Adipocyte (in vitro differentiated cells): ENCODE measurements around the gene ATP6V0E2.
A peak's percentile ranks its signal among the peaks of the same experiment; 100 is the strongest.
"Not testable (repeated sequence)": the region's sequence is repeated elsewhere in the genome, so short reads cannot be mapped to it uniquely, and the experiment has no call there.

Source experiments
- DNase-seq: peaks from one replicate; pipeline ENCODE4 v3.0.0-alpha.2; 2015; ENCODE audit warnings: low read depth
- H3K27me3 ChIP-seq: replicated peaks from 2 replicates; pipeline ENCODE4 v1.7.0; 2013; ENCODE audit warnings: mild to moderate bottlenecking, low read length, moderate library complexity; ENCODE audit not compliant: control insufficient read depth, insufficient read depth
- H3K36me3 ChIP-seq: 2 replicates; pipeline ENCODE4 v1.7.0; 2013; ENCODE audit warnings: low read length, mild to moderate bottlenecking, moderate library complexity; ENCODE audit not compliant: control insufficient read depth, insufficient read depth, severe bottlenecking
- H3K4me1 ChIP-seq: 2 replicates; pipeline ENCODE4 v1.7.0; 2013; ENCODE audit warnings: mild to moderate bottlenecking, low read length, moderate library complexity; ENCODE audit not compliant: control insufficient read depth, insufficient read depth
- H3K4me3 ChIP-seq: 2 replicates; pipeline ENCODE4 v1.7.0; 2013; ENCODE audit warnings: mild to moderate bottlenecking, low read length, moderate library complexity
- H3K9ac ChIP-seq: 2 replicates; pipeline ENCODE4 v1.7.0; 2013; ENCODE audit warnings: mild to moderate bottlenecking, low read length, moderate library complexity
- H3K9me3 ChIP-seq: 2 replicates; pipeline ENCODE4 v1.7.0; 2013; ENCODE audit warnings: mild to moderate bottlenecking, low read length, moderate library complexity; ENCODE audit not compliant: control insufficient read depth

Gene ATP6V0E2

DNA sequence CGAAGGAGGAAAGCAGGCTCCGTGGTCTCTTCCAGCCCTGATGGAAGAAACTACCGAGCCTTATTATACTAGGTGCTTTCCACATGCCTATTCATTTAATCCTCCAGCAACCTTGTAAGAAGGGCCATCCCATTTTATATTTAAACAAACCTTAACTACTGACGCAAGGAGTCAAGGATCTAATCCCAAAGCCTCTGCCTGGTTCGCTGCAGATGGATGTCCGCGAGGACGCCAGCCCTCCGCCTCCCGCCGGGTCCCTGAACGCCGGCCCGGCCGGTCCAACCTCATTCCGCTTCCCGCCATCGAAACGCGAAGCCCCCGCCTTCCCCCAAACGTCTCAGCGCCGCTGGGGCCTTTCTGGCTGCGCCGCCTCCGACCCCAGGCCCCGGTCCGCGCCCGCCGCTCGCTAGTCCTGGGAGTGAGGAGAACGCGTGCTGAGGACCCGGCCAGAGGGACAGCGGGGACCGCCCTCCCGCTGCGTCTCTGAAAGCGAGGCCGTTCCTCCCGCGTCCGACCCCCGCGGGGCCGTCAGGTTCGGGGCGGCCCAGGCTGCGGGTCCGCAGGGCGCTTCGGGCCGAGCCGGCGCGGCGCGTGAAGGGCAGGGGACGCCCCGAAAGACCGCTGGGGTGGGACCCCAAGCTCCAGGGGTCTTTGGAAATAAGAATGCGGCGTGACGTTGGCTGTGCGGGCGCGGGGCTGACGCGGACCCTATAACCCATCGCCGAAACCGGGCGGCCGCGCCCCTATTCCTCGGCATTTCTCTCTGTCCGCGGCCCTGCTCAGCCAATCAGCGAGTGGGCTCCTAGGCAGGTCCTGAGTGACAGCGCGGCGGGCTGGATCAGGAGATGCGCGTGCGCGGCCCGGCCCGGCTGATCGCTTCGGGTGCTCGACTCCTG is at the start of gene ATP6V0E2:
Gene ATP6V0E2 (plus strand): TSS at position 896 of the 896 bp plus-strand sequence. CDS start 97 bp downstream, outside the sequence.
- peak within 1 kb of the TSS; percentile 87 for H3K4me3 ChIP-seq
- H3K36me3 ChIP-seq = no peaks in the 10 kb centered on the region
- no peaks in the 10 kb centered on the region for H3K9me3 ChIP-seq
- peaks cover 9% of the 10 kb centered on the region for H3K4me1 ChIP-seq
- peak within 1 kb of the TSS; percentile 80 for H3K9ac ChIP-seq
- H3K27me3 ChIP-seq = no peaks in the 10 kb centered on the region
- peak; percentile 98 for DNase-seq

DNA sequence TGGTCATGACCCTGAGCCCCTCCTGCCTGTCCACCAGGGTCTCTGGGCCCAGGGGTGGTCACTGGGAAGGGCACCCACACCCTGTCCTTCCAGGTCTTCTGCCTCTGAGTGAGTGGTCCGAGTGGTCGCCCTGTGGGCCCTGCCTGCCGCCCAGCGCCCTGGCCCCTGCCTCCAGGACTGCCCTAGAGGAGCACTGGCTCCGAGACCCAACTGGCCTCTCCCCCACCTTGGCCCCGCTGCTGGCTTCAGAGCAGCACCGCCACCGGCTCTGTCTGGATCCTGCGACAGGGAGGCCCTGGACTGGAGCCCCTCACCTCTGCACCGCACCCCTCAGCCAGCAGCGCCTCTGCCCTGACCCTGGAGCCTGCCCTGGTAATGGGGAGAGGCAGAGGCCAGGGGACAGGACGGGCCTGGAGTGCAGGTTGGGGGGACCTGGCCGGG is 49.4 kb upstream of the ATP6V0E2 start:
- Histone ChIP-seq H3K9ac (no peak overlapping the region), H3K9me3 (no peaks in the 10 kb centered on the region), H3K4me3 (no peak overlapping the region), H3K36me3 (no peaks in the 10 kb centered on the region), H3K4me1 (no peaks in the 10 kb centered on the region), H3K27me3 (peaks cover 22% of the 10 kb centered on the region)
- no peak for DNase-seq

DNA sequence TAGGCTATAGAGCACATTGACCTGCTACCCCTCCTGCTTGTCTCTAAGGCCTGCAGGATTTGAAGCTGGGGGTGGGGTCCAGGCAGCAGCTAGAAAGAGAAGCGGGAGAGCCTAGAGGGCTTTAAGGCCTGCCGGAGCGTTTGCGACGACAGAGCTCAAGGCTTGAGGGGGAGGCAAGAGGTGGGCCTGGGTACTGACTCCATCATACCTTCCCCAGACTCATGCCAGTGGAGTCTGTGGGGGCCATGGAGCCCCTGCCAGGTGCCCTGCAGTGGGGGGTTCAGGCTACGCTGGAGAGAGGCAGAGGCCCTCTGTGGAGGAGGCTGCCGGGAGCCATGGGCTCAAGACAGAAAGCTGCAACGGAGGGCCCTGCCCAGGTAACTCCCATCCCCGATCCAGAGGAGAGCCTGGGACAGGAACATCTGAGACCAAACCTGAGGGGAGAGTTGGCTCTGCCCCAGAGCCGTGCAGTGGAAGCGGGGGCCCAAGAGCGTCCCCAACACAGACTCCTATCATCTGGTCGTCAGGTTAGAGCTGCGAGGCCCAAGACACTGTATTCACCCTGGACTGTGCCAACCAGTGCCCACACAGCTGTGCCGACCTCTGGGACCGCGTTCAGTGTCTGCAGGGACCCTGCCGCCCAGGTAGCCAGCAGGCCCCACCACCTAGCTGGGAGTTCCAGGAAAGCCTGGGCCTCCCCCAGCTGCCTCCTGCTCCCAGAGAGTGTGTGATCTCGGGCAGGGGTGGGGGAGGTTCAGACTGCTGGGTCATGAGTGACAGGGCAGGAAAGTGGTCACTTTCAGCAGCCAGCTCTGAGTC is 48.8 kb upstream of the ATP6V0E2 start:
- Histone ChIP-seq H3K4me3 (no peak overlapping the region), H3K27me3 (peaks cover 22% of the 10 kb centered on the region), H3K9me3 (no peaks in the 10 kb centered on the region), H3K36me3 (no peaks in the 10 kb centered on the region), H3K4me1 (no peaks in the 10 kb centered on the region), H3K9ac (no peak overlapping the region)
- no peak for DNase-seq

DNA sequence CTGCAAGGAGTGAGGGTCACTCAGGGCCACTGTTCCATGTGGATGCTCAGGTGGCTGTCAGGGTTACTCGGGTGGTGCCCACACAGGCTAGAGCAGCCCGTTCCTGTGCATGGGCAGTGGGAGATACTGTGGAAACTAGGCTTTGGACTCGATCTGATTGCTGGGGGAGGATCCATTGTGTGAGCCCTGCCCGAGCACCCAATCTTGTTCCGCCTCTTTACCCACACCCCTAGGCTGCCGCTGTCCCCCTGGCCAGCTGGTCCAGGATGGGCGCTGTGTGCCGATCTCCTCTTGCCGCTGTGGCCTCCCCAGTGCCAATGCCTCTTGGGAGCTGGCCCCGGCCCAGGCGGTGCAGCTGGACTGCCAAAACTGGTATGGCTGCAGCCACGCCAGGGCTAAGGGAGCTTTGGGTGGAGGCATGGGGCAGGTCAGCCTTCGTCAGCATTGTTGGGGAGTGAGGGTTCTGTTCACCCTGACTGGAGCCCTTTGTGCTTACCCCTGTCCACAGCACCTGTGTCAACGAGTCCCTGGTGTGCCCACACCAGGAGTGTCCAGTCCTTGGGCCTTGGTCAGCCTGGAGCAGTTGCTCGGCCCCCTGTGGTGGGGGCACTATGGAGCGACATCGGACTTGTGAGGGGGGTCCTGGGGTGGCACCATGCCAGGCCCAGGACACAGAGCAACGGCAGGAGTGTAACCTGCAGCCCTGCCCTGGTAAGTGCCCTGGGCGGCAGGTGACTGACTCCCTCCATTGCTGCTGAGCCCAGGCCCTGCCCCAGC is 48.0 kb upstream of the ATP6V0E2 start:
- Histone ChIP-seq H3K27me3 (peaks cover 16% of the 10 kb centered on the region), H3K4me1 (no peaks in the 10 kb centered on the region), H3K9ac (no peak overlapping the region), H3K36me3 (no peaks in the 10 kb centered on the region), H3K4me3 (no peak overlapping the region), H3K9me3 (no peaks in the 10 kb centered on the region)
- no peak for DNase-seq

DNA sequence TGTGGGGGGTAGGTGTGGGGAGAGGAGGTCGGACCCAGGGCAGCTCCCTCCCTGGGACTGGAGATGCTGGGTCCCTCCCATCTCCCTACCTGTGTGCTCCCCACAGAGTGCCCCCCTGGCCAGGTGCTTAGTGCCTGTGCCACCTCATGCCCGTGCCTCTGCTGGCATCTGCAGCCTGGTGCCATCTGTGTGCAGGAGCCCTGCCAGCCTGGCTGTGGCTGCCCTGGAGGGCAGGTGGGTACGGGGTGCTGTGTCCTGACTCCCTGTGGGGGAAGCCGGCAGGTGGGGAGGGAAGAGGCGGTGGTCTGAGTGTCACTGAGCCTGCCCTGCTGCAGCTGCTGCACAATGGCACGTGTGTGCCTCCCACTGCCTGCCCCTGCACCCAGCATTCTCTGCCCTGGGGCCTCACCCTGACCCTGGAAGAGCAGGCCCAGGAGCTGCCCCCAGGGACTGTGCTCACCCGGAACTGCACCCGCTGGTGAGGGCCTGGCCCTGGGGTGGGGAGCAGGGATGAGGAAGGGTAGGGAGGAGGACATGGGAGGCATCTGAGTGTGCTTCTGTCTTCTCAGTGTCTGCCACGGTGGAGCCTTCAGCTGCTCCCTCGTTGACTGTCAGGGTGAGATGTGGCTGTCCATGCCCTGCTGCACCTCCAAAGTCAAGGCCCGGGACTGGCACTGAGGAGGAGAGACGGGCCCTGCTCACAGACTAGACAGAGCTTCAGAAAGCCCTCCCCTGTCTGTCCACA is 47.3 kb upstream of the ATP6V0E2 start:
- no peaks in the 10 kb centered on the region for H3K9me3 ChIP-seq
- no peak overlapping the region for H3K4me3 ChIP-seq
- H3K9ac ChIP-seq = no peak overlapping the region

DNA sequence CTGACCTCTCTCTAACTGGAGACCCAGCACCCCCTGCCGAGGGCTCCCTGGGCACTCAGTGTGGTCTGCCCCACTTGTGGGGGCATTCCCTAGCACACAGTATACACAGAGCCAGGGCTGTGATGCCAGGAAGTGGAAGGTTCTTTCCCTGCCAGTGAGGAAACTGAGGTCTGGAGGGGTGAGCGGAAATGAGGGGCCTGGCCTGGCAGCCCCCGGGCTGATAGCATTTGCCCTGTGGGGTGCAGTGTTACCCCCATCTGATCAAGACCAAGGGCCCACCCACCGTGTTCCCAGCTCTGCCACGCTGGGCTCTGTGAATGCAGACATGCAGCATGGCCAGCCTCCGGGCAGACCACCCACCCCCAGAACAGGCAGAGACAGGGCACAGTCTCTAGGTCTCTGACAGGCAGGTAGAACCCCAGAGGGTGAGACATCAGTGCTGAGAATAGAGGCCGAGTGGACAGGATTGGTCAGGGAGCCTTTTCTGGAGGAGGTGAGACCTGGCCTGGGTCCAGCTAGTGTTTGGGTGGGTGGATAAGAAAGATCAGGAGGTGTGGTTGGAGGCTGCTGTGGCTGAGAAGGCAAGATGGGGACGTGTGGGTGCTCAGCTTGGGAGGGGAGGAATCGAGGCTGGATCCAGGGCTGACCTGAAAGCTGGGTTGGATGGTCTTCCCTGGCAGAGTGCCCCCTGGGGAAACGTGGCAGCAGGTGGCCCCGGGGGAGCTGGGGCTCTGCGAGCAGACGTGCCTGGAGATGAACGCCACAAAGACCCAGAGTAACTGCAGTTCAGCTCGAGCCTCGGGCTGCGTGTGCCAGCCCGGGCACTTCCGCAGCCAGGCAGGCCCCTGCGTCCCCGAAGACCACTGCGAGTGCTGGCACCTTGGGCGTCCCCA is 46.4 kb upstream of the ATP6V0E2 start:
- H3K4me3 ChIP-seq = no peak overlapping the region
- DNase-seq = no peak
- no peaks in the 10 kb centered on the region for H3K9me3 ChIP-seq

More for the DNA sequence above, 47.3 kb upstream of the ATP6V0E2 start:
- H3K36me3 ChIP-seq = no peaks in the 10 kb centered on the region
- H3K27me3 ChIP-seq = peaks cover 18% of the 10 kb centered on the region
- no peak for DNase-seq
- H3K4me1 ChIP-seq = no peaks in the 10 kb centered on the region

DNA sequence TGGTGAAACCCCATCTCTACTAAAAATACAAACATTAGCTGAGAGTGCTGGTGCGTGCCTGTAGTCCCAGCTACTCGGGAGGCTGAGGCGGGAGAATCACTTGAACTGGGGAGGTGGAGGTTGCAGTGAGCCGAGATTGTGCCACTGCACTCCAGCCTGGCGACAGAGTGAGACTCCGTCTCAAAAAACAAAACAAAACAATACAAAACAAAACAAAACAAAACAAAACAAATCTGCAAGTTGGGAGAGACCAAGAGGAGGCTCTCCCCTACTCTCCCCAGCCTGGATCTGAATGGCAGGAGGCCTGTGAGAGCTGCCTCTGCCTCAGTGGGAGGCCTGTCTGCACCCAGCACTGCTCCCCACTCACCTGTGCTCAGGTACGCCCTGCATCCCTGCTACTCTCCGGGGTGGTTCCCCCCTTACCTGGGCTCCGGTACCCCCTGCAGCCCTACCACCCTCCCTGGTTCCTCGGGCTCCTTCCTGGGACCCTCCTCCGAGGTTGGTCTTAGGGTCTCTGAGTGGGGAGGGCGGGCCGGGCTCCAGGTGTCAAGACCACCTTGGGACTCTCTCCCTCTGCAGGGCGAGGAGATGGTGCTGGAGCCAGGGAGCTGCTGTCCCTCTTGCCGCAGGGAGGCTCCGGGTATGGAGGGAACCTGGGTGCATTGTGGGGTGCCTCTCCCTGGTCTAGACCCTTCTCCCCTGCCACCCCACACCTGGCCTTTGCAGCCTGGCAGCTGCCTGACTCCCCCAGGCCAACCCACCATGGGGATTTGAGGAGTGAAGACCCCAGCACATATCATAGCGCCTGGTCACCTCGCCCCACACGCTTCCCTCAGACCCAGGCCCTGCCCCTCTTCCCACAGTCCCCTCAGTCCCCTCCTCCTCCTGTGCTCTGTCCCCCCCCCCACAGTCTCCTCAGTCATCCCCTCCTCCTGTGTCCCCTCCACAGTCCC is 45.1 kb upstream of the ATP6V0E2 start:
- no peaks in the 10 kb centered on the region for H3K4me1 ChIP-seq
- H3K9ac ChIP-seq = no peak overlapping the region
- H3K36me3 ChIP-seq = no peaks in the 10 kb centered on the region
- H3K27me3 ChIP-seq = peaks cover 22% of the 10 kb centered on the region
- DNase-seq = no peak
- H3K9me3 ChIP-seq = no peaks in the 10 kb centered on the region
- no peak overlapping the region for H3K4me3 ChIP-seq

More for the DNA sequence above, 46.4 kb upstream of the ATP6V0E2 start:
- Histone ChIP-seq H3K9ac (no peak overlapping the region), H3K27me3 (peaks cover 19% of the 10 kb centered on the region), H3K36me3 (no peaks in the 10 kb centered on the region), H3K4me1 (no peaks in the 10 kb centered on the region)

DNA sequence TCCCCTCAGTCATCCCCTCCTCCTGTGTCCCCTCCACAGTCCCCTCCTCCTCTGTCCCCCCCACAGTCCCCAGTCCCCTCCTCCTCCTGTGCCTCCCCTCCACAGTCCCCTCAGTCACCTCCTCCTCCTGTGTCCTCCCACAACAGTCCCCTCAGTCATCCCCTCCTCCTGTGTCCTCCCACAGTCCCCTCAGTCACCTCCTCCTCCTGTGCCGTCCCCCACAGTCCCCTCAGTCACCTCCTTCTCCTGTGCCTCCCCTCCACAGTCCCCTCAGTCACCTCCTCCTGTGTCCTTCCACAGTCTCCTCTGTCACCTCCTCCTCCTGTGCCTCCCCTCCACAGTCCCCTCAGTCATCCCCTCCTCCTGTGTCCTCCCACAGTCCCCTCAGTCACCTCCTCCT is 43.2 kb upstream of the ATP6V0E2 start:
- DNase-seq, H3K4me1 ChIP-seq, H3K36me3 ChIP-seq: not testable (repeated sequence)

DNA sequence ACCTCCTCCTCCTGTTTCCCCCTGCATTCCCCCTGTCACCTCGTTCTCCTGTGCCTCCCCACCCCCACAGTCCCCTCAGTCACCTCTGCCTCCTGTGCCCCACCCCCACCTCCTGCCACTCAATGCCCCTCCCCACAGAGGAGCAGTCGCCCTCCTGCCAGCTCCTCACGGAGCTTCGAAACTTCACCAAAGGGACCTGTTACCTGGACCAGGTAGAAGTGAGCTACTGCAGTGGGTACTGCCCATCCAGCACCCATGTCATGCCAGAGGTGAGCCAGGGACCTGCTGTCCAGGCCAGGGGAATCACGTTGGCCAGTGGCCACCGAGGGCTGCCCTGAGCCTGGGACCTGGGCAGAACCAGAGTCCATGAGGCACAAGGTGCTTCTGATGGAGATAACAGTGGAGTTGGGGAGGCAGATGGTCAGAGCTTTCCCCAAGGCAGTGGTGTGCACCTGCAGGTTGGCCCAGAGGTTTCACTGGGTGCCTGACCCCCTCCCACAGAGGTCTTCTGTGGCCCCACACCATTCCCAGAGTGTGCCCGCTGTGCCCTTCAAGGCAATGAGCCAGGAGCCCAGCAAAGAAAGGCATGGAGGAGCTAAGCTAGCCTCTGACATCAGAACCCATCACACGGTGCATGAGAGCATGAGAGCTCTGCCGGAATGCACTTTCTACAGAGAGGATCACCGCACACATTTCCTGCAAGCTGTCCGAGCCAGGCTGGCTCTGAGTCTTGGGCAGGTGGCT is 42.6 kb upstream of the ATP6V0E2 start:
- H3K9me3 ChIP-seq = no peaks in the 10 kb centered on the region
- no peak overlapping the region for H3K9ac ChIP-seq
- no peak for DNase-seq
- H3K4me3 ChIP-seq = no peak overlapping the region
- no peaks in the 10 kb centered on the region for H3K36me3 ChIP-seq
- peaks cover 31% of the 10 kb centered on the region for H3K27me3 ChIP-seq
- H3K4me1 ChIP-seq = no peaks in the 10 kb centered on the region

More for the DNA sequence above, 43.2 kb upstream of the ATP6V0E2 start:
- not testable (repeated sequence) for H3K4me3 ChIP-seq, H3K9me3 ChIP-seq, H3K9ac ChIP-seq
- peaks cover 31% of the 10 kb centered on the region for H3K27me3 ChIP-seq
